Measurements from ENCODE around the gene GOSR1.
"Not testable (repeated sequence)": the region's sequence is repeated elsewhere in the genome, so short reads cannot be mapped to it uniquely, and the experiment has no call there.

GRCh38 chr17:30566104-30566503 is 88.9 kb downstream of the GOSR1 start:
- TF ChIP-seq, protein P1, sequence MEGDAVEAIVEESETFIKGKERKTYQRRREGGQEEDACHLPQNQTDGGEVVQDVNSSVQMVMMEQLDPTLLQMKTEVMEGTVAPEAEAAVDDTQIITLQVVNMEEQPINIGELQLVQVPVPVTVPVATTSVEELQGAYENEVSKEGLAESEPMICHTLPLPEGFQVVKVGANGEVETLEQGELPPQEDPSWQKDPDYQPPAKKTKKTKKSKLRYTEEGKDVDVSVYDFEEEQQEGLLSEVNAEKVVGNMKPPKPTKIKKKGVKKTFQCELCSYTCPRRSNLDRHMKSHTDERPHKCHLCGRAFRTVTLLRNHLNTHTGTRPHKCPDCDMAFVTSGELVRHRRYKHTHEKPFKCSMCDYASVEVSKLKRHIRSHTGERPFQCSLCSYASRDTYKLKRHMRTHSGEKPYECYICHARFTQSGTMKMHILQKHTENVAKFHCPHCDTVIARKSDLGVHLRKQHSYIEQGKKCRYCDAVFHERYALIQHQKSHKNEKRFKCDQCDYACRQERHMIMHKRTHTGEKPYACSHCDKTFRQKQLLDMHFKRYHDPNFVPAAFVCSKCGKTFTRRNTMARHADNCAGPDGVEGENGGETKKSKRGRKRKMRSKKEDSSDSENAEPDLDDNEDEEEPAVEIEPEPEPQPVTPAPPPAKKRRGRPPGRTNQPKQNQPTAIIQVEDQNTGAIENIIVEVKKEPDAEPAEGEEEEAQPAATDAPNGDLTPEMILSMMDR (conservative IDR thresholded peaks at IDR 0.05 in 1 of 2, IDR thresholded peaks at IDR 0.05 in 1 of 2; ENCODE audit: low read depth in 1 of 2, low read length in 2 of 2) = not testable (repeated sequence)
- not testable (repeated sequence) for TF ChIP-seq EZH2 (IDR thresholded peaks at IDR 0.05; ENCODE audit: low read length, missing control alignments)

All from fibroblast of lung (primary cell).